Ovary (tissue), 3 donors: ENCODE results near the gene CTDSPL.

ENCODE experiments used
- EP300 ChIP-seq: sonication (generic); formaldehyde crosslinking; IDR thresholded peaks from one replicate; pipeline ENCODE4 v1.6.1; 2017; ENCODE audit warnings: antibody characterized with exemption
- POLR2A ChIP-seq: fragments of 450-650 bp; IDR thresholded peaks from one replicate; pipeline ENCODE4 v1.6.1; 2017; ENCODE audit warnings: antibody characterized with exemption, mild to moderate bottlenecking, moderate library complexity
- TF ChIP-seq, protein P1 (sequence below), 3 donors: fragments of 450-650 bp in 2 of 3; fragments of 200-600 bp in 1 of 3; IDR thresholded peaks; one replicate each; pipeline versions ENCODE4 v1.5.1 to v1.8.0; 2016 to 2022; ENCODE audit warnings: antibody characterized with exemption in 3 of 3, mild to moderate bottlenecking in 1 of 3
- donor health status: DM: no; HTN: no; CAD: no.

DNA sequence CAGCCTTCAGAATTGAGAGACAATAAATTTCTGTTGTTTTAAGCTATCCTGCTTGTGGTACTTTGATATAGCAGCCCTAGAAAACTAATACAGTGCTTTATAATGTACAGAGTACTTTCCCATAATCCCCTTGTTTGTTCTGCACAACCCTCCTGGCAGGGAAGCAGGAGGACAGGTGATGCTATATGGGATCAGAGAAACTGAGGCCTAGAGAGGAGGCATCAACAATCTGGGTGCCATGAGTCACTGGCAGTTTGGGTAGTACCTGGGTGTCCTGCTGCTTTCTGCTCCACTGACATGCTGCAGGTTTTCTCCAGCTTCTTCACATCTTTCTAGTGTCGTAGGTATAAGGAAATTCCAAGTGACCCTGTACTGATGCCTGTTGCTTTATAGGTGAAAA, 55.0 kb downstream of the CTDSPL start:
- TF ChIP-seq, protein P1, sequence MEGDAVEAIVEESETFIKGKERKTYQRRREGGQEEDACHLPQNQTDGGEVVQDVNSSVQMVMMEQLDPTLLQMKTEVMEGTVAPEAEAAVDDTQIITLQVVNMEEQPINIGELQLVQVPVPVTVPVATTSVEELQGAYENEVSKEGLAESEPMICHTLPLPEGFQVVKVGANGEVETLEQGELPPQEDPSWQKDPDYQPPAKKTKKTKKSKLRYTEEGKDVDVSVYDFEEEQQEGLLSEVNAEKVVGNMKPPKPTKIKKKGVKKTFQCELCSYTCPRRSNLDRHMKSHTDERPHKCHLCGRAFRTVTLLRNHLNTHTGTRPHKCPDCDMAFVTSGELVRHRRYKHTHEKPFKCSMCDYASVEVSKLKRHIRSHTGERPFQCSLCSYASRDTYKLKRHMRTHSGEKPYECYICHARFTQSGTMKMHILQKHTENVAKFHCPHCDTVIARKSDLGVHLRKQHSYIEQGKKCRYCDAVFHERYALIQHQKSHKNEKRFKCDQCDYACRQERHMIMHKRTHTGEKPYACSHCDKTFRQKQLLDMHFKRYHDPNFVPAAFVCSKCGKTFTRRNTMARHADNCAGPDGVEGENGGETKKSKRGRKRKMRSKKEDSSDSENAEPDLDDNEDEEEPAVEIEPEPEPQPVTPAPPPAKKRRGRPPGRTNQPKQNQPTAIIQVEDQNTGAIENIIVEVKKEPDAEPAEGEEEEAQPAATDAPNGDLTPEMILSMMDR (IDR thresholded peaks at IDR 0.05): no peak
- TF ChIP-seq POLR2A: no peak
- TF ChIP-seq EP300: no peak
